H4 (cell line): ENCODE results near the gene CNBP. TPM values are rescaled to one million over a fixed set of nuclear protein-coding genes. Genes with fewer than 3 reads are reported as not detected.
A peak's percentile ranks its signal among the peaks of the same experiment; 100 is the strongest.

Source experiments
- DNase-seq: peaks from one replicate; pipeline ENCODE4 v3.0.0-alpha.2; 2015; ENCODE audit warnings: low spot score
- total RNA-seq: library from RNA; depleted of rRNA; stranded (reverse); fragments of >200 nt; shearing (Covaris generic); gene quantifications from 2 replicates; pipeline ENCODE4 v1.2.3, GENCODE V29; 2014; rRNA removed

The CNBP gene
- total RNA-seq, 1 experiment from 2014 or later, result 394 TPM

GRCh38 chr3:129131465-129132088 lies 52.1 kb downstream of the CNBP start:
- no peak for DNase-seq

- DNase-seq, result no peak
These were observed 53.3 kb downstream of the CNBP start for GRCh38 chr3:129130291-129130813.

- no peak for DNase-seq
These were observed 55.1 kb downstream of the CNBP start for GRCh38 chr3:129128357-129129155.

GRCh38 chr3:129126726-129127280 lies 56.9 kb downstream of the CNBP start:
- DNase-seq, result no peak

GRCh38 chr3:129123314-129124060 lies 60.2 kb downstream of the CNBP start:
- DNase-seq, result peak; percentile 39

GRCh38 chr3:129122412-129123011 lies 61.2 kb downstream of the CNBP start:
- no peak for DNase-seq

GRCh38 chr3:129121792-129122411 lies 61.8 kb downstream of the CNBP start, which contains the start of gene RAB43:
TSS of gene RAB43 (minus strand) at chr3:129121804. CDS start at chr3:129121489, 315 bp downstream.
- DNase-seq, result peak; percentile 64

- DNase-seq, result no peak
These were observed 62.5 kb downstream of the CNBP start for GRCh38 chr3:129121016-129121791.

GRCh38 chr3:129120254-129121004 lies 63.3 kb downstream of the CNBP start:
- DNase-seq, result peak; percentile 96

GRCh38 chr3:129119365-129120100 lies 64.2 kb downstream of the CNBP start:
- DNase-seq, result no peak

GRCh38 chr3:129118745-129119144 lies 65.0 kb downstream of the CNBP start:
- no peak for DNase-seq

Other genes starting within 250 kb of the CNBP start
- 0.06 and 0.50 TPM in 2 replicates for gene CFAP92, start 189.8 kb downstream of the CNBP start, total RNA-seq
- 0.27 and 1.2 TPM in 2 replicates for gene EFCC1, start 182.6 kb downstream of the CNBP start, total RNA-seq
- not detected in 2 replicates for gene GP9, start 123.1 kb downstream of the CNBP start, total RNA-seq
- 13.0 and 15.9 TPM in 2 replicates for gene RAB43, start 62.1 kb downstream of the CNBP start, total RNA-seq
- gene ISY1, start 22.8 kb downstream of the CNBP start, total RNA-seq, result 51.2 and 54.9 TPM in 2 replicates
- gene COPG1, start 65.7 kb upstream of the CNBP start, total RNA-seq, result 181 and 213 TPM in 2 replicates
- gene HMCES, start 95.0 kb upstream of the CNBP start, total RNA-seq, result 39.3 and 58.0 TPM in 2 replicates
- gene EFCAB12, start 244.7 kb upstream of the CNBP start, total RNA-seq, result 0.06 TPM in 1 of 2 replicates, not detected in the other